Chondrocyte (in vitro differentiated cells): ENCODE results near the gene RAD51B. TPM values are rescaled to one million over a fixed set of nuclear protein-coding genes. Genes with fewer than 3 reads are reported as not detected.

ENCODE experiments used
- DNase-seq: peaks from one replicate; pipeline ENCODE4 v3.0.0; 2021; ENCODE audit warnings: mixed read lengths, low spot score
- H3K27ac Mint-ChIP-seq: one replicate; pipeline ENCODE4 v1.8.0; 2021; ENCODE audit warnings: mild to moderate bottlenecking, moderate library complexity, mixed read lengths; ENCODE audit not compliant: unreplicated experiment
- H3K27me3 Mint-ChIP-seq: 2 replicates; pipeline ENCODE4 v1.8.0; 2021; ENCODE audit warnings: low read depth, mixed read lengths
- H3K36me3 Mint-ChIP-seq: 2 replicates; pipeline ENCODE4 v1.8.0; 2021; ENCODE audit warnings: low read depth, mixed read lengths
- H3K4me1 Mint-ChIP-seq: 2 replicates; pipeline ENCODE4 v1.8.0; 2021; ENCODE audit warnings: low read depth, mild to moderate bottlenecking, mixed read lengths
- H3K4me3 Mint-ChIP-seq: one replicate; pipeline ENCODE4 v1.8.0; 2021; ENCODE audit warnings: mild to moderate bottlenecking, moderate library complexity, mixed read lengths; ENCODE audit not compliant: unreplicated experiment
- H3K9me3 Mint-ChIP-seq: 2 replicates; pipeline ENCODE4 v1.8.0; 2021; ENCODE audit warnings: low read depth, mixed read lengths
- CTCF ChIP-seq: fragments of 200-600 bp; sonication (generic); IDR thresholded peaks from 2 replicates; pipeline ENCODE4 v1.5.0; 2021; ENCODE audit warnings: antibody characterized with exemption, mild to moderate bottlenecking, moderate library complexity
- total RNA-seq: library from RNA; stranded (reverse); gene quantifications from 3 replicates; pipeline ENCODE4 v1.2.1, GENCODE V29; 2021

The RAD51B gene
- total RNA-seq, 1 donor from 2014 or later = 8.2 TPM

DNA sequence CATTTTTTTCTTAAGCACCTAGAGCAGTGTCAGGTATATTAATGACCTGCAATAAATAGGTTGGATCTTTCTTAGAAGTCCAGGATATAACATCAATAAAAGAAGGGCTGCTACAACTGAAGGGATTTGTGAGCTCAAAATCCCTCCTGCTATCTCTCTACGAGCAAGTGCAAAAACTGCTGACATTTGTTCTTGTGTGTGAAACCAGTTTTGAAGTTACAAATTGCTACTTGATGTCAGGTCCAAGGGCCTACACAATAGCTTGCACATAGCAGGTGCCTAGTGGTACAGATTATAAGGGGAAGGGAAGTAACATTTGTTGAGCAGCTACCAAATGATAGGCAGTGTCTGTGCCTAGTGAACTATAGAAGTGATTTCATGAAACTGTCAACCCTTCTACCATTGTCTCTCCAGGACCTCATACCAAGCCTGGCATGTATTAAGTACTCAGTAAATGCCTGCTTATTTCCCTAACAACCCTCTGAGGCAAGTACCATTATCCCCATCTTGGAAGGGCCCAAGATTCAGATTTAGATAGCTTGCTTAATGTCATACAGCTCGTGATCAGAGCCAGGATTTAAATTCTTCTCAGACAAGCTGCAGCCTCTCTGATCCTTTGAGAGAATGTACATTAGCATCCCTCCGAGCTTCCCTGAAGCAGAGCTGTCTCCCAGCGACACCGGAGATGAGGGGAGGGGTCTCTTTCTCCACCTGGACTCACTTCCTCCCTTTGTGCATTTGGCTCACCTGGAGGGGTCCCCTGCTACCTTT is 673.0 kb downstream of the RAD51B start:
- DNase-seq = no peak
- no peak for TF ChIP-seq CTCF
- H3K9me3 Mint-ChIP-seq = no peaks in the 10 kb centered on the region
- H3K4me3 Mint-ChIP-seq = no peak overlapping the region
- H3K36me3 Mint-ChIP-seq = no peaks in the 10 kb centered on the region
- no peak overlapping the region for H3K27ac Mint-ChIP-seq
- H3K4me1 Mint-ChIP-seq = peaks cover 6% of the 10 kb centered on the region
- H3K27me3 Mint-ChIP-seq = no peaks in the 10 kb centered on the region

- Mint-ChIP-seq H3K4me1 (peaks cover 3% of the 10 kb centered on the region), H3K27ac (no peak overlapping the region), H3K36me3 (no peaks in the 10 kb centered on the region), H3K27me3 (no peaks in the 10 kb centered on the region), H3K4me3 (no peak overlapping the region), H3K9me3 (no peaks in the 10 kb centered on the region)
- DNase-seq = no peak
- no peak for TF ChIP-seq CTCF
These were observed 673.8 kb downstream of the RAD51B start for GRCh38 chr14:68493152-68493911.

DNA sequence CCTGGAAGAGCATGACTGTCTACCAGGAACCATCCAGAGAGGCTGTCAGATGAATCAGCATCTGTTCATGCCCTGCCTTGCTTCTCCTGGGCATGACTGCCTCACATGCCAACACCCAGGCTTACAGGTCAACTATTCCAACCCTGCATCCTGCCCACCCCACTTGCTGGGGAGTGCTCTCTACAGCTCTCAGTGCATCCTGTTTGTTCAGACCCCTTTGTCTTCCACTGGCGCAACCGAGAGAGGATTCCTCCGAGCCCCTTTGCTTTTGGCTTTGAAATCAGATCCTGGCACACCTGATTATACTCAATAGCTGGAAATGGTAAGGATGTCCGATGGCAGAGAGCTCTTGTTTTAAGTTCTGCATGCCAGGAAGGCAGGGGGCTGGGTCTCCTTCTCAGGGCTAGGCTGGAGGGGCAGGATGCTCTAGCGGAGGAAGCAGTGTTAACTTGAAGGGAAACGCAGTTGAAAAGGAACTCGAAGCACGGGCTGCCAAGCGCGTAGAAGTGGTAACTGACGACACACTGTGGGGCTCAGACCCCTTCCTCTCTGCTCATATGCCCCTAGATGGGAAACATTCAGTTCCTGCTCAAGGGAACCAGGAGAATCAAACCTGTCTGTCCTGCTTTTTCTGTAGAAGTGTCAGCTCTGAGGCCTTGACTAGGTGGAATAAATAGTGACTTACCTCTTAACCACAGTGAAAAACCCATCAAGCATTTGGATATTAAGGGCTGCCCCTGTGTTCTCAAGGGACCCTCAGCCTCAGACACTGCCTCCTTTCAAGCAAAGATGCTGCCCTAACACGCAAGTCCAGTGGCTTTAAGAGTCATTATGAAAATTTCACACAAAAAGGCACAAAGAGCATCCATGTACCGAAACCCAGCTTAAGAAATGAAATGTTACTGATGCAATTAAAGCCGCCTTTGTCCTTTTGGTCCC is 675.8 kb downstream of the RAD51B start:
- no peak for TF ChIP-seq CTCF

GRCh38 chr14:68497011-68497410 is 677.4 kb downstream of the RAD51B start:
- peaks cover 6% of the 10 kb centered on the region for H3K4me1 Mint-ChIP-seq
- no peak overlapping the region for H3K4me3 Mint-ChIP-seq
- no peak overlapping the region for H3K27ac Mint-ChIP-seq
- no peaks in the 10 kb centered on the region for H3K9me3 Mint-ChIP-seq
- no peaks in the 10 kb centered on the region for H3K36me3 Mint-ChIP-seq
- no peak for DNase-seq
- H3K27me3 Mint-ChIP-seq = no peaks in the 10 kb centered on the region
- TF ChIP-seq CTCF = no peak

More for the DNA sequence above, 675.8 kb downstream of the RAD51B start:
- DNase-seq = no peak
- Mint-ChIP-seq H3K9me3 (no peaks in the 10 kb centered on the region), H3K36me3 (no peaks in the 10 kb centered on the region), H3K27me3 (no peaks in the 10 kb centered on the region), H3K4me3 (no peak overlapping the region), H3K4me1 (peaks cover 6% of the 10 kb centered on the region), H3K27ac (no peak overlapping the region)

DNA sequence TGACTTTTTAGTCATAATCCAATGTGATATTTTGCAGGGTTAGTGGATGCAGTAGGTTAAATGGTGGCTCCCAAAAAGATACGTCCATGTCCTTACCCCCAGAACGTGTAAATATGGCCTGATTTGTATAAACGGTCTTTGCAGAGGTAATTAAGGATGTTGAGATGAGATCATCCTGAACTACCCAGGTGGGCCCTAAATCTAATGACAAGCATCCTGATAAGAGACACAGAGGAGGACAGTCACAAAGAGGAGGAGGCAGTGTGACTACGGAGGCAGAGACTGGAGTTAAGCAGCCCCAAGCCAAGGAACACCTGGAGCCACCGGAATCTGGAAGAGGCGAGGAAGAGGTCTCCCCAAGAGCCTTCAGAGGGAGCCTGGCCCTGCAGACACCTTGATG is 679.9 kb downstream of the RAD51B start:
- Mint-ChIP-seq H3K4me1 (peaks cover 6% of the 10 kb centered on the region), H3K36me3 (no peaks in the 10 kb centered on the region)
- no peak for TF ChIP-seq CTCF

More for the DNA sequence above, 679.9 kb downstream of the RAD51B start:
- H3K27ac Mint-ChIP-seq = no peak overlapping the region
- DNase-seq = no peak
- no peak overlapping the region for H3K4me3 Mint-ChIP-seq
- no peaks in the 10 kb centered on the region for H3K27me3 Mint-ChIP-seq
- no peaks in the 10 kb centered on the region for H3K9me3 Mint-ChIP-seq
